ENCODE data around the gene ZNF385A. TPM values are rescaled to one million over a fixed set of nuclear protein-coding genes. Genes with fewer than 3 reads are reported as not detected.
A peak's percentile ranks its signal among the peaks of the same experiment; 100 is the strongest.

ZNF385A gene
- total RNA-seq, 1 experiment from 2014 or later, result 5.9 TPM

DNA sequence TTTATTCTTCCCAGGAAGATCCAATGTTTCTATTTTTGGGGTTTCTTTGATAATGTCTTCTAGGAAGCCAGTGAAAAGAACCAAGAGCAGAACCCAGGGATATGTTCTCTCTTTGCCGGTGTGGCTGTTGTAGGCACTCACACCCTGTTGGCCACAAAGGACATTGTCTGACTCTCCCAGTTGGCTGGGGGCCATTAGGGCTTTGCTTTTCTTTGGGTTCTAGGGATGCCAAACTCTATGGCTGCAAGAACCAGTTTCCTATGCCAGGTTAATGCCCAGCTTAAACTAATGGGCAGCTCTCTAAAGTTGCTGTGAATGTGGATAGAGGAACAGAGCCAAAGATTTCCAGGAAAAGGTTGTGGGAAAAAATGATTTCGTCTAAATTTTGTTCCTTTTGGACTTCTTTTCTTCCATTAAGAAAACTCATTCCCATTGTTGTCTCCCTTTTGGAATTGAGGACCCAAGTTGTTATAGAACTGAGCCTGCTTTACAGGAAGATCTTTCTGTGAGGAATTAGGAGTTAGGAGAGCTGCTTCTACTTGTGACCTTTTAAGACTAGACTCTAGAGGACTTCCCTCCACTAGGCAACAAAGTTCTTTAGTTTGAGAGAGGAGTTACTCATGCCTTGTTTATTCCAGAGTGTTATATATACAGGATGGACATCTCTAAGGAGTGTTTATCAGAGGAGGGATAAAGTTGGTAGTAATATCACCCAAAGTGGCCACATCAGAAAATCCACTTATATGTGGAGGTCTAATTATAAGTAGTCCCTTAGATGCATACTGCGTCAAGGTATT lies 46.5 kb downstream of the ZNF385A start:
- no peak for DNase-seq (ENCODE audit: low read depth, low spot score)
- Histone ChIP-seq H3K9me3 (ENCODE audit: control insufficient read depth, insufficient read depth, low read depth, low read length) (no peaks in the 10 kb centered on the region), H3K4me3 (ENCODE audit: low read depth in 2 of 2, low read length in 2 of 2) (no peak overlapping the region), H3K4me1 (ENCODE audit: control insufficient read depth, insufficient read depth, low read length) (no peaks in the 10 kb centered on the region), H3K27me3 (ENCODE audit: control insufficient read depth, insufficient read depth, low read length) (no peaks in the 10 kb centered on the region), H3K27ac (ENCODE audit: low read length) (no peak overlapping the region), H3K36me3 (ENCODE audit: control insufficient read depth, insufficient read depth, low read length) (peaks cover 11% of the 10 kb centered on the region)
- no peak for ATAC-seq
- in situ Hi-C loops (cut with HindIII; ENCODE audit: low pct_unique_long_range_greater_than_20kb, low sequenced_read_pairs), result no loop called here
- no TSS peak for BruUV-seq (replicated peaks)
- no peak for TF ChIP-seq SIN3A (IDR thresholded peaks at IDR 0.05; ENCODE audit: borderline replicate concordance, insufficient read depth, low read depth, low read length)
- TF ChIP-seq TCF7L2 (IDR thresholded peaks at IDR 0.05; ENCODE audit: low read depth, low read length), result no peak
- TF ChIP-seq, protein P1, sequence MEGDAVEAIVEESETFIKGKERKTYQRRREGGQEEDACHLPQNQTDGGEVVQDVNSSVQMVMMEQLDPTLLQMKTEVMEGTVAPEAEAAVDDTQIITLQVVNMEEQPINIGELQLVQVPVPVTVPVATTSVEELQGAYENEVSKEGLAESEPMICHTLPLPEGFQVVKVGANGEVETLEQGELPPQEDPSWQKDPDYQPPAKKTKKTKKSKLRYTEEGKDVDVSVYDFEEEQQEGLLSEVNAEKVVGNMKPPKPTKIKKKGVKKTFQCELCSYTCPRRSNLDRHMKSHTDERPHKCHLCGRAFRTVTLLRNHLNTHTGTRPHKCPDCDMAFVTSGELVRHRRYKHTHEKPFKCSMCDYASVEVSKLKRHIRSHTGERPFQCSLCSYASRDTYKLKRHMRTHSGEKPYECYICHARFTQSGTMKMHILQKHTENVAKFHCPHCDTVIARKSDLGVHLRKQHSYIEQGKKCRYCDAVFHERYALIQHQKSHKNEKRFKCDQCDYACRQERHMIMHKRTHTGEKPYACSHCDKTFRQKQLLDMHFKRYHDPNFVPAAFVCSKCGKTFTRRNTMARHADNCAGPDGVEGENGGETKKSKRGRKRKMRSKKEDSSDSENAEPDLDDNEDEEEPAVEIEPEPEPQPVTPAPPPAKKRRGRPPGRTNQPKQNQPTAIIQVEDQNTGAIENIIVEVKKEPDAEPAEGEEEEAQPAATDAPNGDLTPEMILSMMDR (IDR thresholded peaks at IDR 0.05), result no peak
- TF ChIP-seq POLR2AphosphoS5 (IDR thresholded peaks at IDR 0.05; ENCODE audit: low read depth, low read length), result no peak
- TF ChIP-seq, protein P2, sequence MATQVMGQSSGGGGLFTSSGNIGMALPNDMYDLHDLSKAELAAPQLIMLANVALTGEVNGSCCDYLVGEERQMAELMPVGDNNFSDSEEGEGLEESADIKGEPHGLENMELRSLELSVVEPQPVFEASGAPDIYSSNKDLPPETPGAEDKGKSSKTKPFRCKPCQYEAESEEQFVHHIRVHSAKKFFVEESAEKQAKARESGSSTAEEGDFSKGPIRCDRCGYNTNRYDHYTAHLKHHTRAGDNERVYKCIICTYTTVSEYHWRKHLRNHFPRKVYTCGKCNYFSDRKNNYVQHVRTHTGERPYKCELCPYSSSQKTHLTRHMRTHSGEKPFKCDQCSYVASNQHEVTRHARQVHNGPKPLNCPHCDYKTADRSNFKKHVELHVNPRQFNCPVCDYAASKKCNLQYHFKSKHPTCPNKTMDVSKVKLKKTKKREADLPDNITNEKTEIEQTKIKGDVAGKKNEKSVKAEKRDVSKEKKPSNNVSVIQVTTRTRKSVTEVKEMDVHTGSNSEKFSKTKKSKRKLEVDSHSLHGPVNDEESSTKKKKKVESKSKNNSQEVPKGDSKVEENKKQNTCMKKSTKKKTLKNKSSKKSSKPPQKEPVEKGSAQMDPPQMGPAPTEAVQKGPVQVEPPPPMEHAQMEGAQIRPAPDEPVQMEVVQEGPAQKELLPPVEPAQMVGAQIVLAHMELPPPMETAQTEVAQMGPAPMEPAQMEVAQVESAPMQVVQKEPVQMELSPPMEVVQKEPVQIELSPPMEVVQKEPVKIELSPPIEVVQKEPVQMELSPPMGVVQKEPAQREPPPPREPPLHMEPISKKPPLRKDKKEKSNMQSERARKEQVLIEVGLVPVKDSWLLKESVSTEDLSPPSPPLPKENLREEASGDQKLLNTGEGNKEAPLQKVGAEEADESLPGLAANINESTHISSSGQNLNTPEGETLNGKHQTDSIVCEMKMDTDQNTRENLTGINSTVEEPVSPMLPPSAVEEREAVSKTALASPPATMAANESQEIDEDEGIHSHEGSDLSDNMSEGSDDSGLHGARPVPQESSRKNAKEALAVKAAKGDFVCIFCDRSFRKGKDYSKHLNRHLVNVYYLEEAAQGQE (IDR thresholded peaks at IDR 0.05; ENCODE audit: insufficient read depth in 1 of 2, low read depth in 2 of 2, low read length in 1 of 2), result no peak
- ChIA-PET POLR2A (no interaction called here), CTCF (no interaction called here)
- intact Hi-C loops (cut with micrococcal nuclease; ENCODE audit: unreplicated experiment), result no loop called here

DNA sequence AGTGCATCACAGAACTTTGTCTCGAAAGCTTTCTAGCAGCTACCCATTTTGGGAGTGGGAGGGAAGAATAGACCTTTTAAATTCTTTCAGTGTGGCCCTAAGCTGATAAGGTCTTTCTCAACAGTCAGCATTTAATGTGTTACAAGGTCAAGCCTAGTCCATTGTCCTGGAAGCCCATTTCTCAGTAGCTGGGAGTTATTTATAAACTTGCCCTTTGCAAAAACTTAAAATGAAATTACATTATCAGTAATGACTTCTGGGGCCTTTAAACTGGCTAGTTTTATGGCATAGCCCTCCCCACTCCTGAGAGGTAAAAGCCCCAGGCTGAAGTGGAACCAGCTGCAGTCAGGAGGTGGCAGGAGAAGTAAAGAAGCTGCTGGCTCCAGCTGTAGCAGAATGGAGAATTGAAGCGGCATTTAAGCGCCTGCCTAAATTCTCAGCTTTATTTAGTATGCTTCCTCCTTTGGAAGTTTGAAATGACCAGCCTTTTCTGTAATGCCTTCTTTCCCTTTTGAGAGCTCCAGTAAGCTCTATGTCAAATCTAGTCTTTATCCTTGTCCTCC lies 47.2 kb downstream of the ZNF385A start:
- Histone ChIP-seq H3K27ac (ENCODE audit: low read length) (no peak overlapping the region), H3K9me3 (ENCODE audit: control insufficient read depth, insufficient read depth, low read depth, low read length) (no peaks in the 10 kb centered on the region), H3K4me1 (ENCODE audit: control insufficient read depth, insufficient read depth, low read length) (no peaks in the 10 kb centered on the region), H3K36me3 (ENCODE audit: control insufficient read depth, insufficient read depth, low read length) (peaks cover 10% of the 10 kb centered on the region), H3K4me3 (ENCODE audit: low read depth in 2 of 2, low read length in 2 of 2) (no peak overlapping the region), H3K27me3 (ENCODE audit: control insufficient read depth, insufficient read depth, low read length) (no peaks in the 10 kb centered on the region)
- ATAC-seq (no peak), DNase-seq (ENCODE audit: low read depth, low spot score) (no peak)
- BruUV-seq (replicated peaks), result TSS peak; percentile 34
- intact Hi-C loops (cut with micrococcal nuclease; ENCODE audit: unreplicated experiment) (no loop called here), in situ Hi-C loops (cut with HindIII; ENCODE audit: low pct_unique_long_range_greater_than_20kb, low sequenced_read_pairs) (no loop called here)
- ChIA-PET CTCF (interaction anchor here (0.6 kb wide), 1 partner anchor 104 kb away, joined by 4 read pairs; no protein-coding TSS in a partner anchor), POLR2A (no interaction called here)
- TF ChIP-seq, protein P2 (IDR thresholded peaks at IDR 0.05; ENCODE audit: insufficient read depth in 1 of 2, low read depth in 2 of 2, low read length in 1 of 2), result no peak
- no peak for TF ChIP-seq SIN3A (IDR thresholded peaks at IDR 0.05; ENCODE audit: borderline replicate concordance, insufficient read depth, low read depth, low read length)

Measured in Panc1 (cell line).